Lung (tissue), 12 donors: ENCODE measurements around the gene NMUR1. TPM values are rescaled to one million over a fixed set of nuclear protein-coding genes. Genes with fewer than 3 reads are reported as not detected.

Source experiments
- ATAC-seq: fragments of 200-7000 bp; cut with Tn5 transposase; one replicate; pipeline ENCODE4 v1.9.1; 2020; ENCODE audit warnings: moderate number of reproducible peaks; ENCODE audit not compliant: insufficient read depth, low FRiP score
- DNase-seq, 3 donors: peaks; one replicate each; pipeline ENCODE4 v3.0.0-alpha.2; 2013 to 2017
- H3K27ac ChIP-seq, 2 donors: one replicate each; pipeline ENCODE4 v1.5.1; 2013; ENCODE audit warnings: mild to moderate bottlenecking in 2 of 2, moderate library complexity in 2 of 2, control low read depth in 1 of 2, inconsistent platforms in 1 of 2, low read depth in 1 of 2, low read length in 1 of 2
- H3K27me3 ChIP-seq, 3 donors: one replicate each; pipeline ENCODE4 v1.5.1; 2013; ENCODE audit warnings: low read length in 2 of 3; ENCODE audit not compliant: control insufficient read depth in 3 of 3, insufficient read depth in 3 of 3
- H3K36me3 ChIP-seq, 4 donors: one replicate each; pipeline ENCODE4 v1.5.1; 2013; ENCODE audit warnings: low read length in 4 of 4, mild to moderate bottlenecking in 1 of 4, moderate library complexity in 1 of 4; ENCODE audit not compliant: control insufficient read depth in 4 of 4, insufficient read depth in 4 of 4
- H3K4me1 ChIP-seq, 5 donors: one replicate each; pipeline ENCODE4 v1.5.1; 2013; ENCODE audit warnings: low read length in 5 of 5, mild to moderate bottlenecking in 2 of 5, moderate library complexity in 1 of 5; ENCODE audit not compliant: control insufficient read depth in 5 of 5, insufficient read depth in 5 of 5
- H3K4me3 ChIP-seq: one replicate; pipeline ENCODE4 v1.5.1; 2013; ENCODE audit warnings: mild to moderate bottlenecking, control low read depth, moderate library complexity
- H3K9ac ChIP-seq, 2 donors: one replicate each; pipeline ENCODE4 v1.5.1; 2013; ENCODE audit warnings: low read length in 2 of 2, control low read depth in 1 of 2; ENCODE audit not compliant: insufficient read depth in 1 of 2
- H3K9me3 ChIP-seq, 4 donors: one replicate each; pipeline ENCODE4 v1.5.1; 2013; ENCODE audit warnings: low read length in 3 of 4, mild to moderate bottlenecking in 1 of 4, moderate library complexity in 1 of 4; ENCODE audit not compliant: control insufficient read depth in 4 of 4, insufficient read depth in 3 of 4
- CTCF ChIP-seq: IDR thresholded peaks from 2 replicates; pipeline ENCODE4 v1.5.1; 2012; ENCODE audit warnings: mild to moderate bottlenecking; ENCODE audit errors: control extremely low read depth, extremely low read depth
- WGBS, 2 donors: extraction: QIAGEN DNeasy Blood & Tissue Kit; methylation state at CpG; one replicate each; pipeline ENCODE4 v1.1.7; 2013; 5-methylcytosine and 5-hydroxymethylcytosine counted together
- polyA plus RNA-seq, 2 donors: library from polyadenylated mRNA; stranded (reverse); fragments of 200-250 nt; gene quantifications; one replicate each; pipeline ENCODE4 v1.2.1, GENCODE V29; 2013
- total RNA-seq, 2 donors: library from RNA; depleted of rRNA in 1 of 2; stranded (reverse); fragments of >200 nt in 1 of 2; gene quantifications; one replicate each; pipeline ENCODE4 v1.2.1, GENCODE V29; 2014 to 2021
- donor health status: control.
- donor health status: control.
- donor health status: Bipolar disorder and iron deficiency.
- donor health status: healthy.
- donor health status: DM: yes; HTN: yes; CAD: no.

Gene NMUR1
- total and polyA plus RNA-seq, 4 donors: 0.65 to 1.2 (median 0.80) TPM

GRCh38 chr2:231554748-231555545, 24.7 kb upstream of the NMUR1 start:
- Histone ChIP-seq H3K9me3 (peaks cover 0 to 4% (median 2%) of the 10 kb centered on the region in 4 donors), H3K27me3 (no peaks in the 10 kb centered on the region), H3K4me3 (no peak overlapping the region), H3K4me1 (peaks cover 0 to 9% (median 5%) of the 10 kb centered on the region in 5 donors), H3K27ac (peak overlapping the region in 1 of 2 donors; percentile 37), H3K9ac (peak overlapping the region in 1 of 2 donors; percentile 34), H3K36me3 (no peaks in the 10 kb centered on the region)
- DNase-seq (peak; percentile 66 to 88 (median 68)), ATAC-seq (no peak)
- no peak for TF ChIP-seq CTCF
- 24 to 39% methylated on average over 14 of the region's 14 CpGs for WGBS, 2 donors

DNA sequence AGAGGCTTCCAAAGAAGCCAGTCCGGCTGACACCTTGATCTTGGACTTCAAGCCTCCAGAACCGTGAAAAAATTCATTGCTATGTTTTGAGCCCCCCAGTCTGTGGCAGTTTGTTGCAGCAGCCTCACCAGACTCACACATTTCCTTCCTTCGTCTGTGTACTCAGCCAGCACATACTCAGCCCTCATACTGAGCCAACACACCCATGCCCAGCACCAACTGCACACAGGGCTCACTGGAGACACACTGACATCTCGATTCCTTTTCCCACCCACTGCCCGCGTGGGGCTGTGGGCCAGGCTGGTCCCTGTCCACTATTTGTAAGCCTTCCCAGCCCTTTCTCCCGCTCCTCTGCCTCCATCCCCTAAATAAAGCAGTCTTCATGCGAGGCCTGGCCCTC, 24.1 kb upstream of the NMUR1 start:
- no peak for TF ChIP-seq CTCF
- no peaks in the 10 kb centered on the region for H3K27me3 ChIP-seq
- DNase-seq (peak in 1 of 3 donors; percentile 25), ATAC-seq (no peak)
- WGBS, 2 donors: 20 to 38% methylated on average over 8 of the region's 8 CpGs
- peaks cover 0 to 4% (median 2%) of the 10 kb centered on the region in 4 donors for H3K9me3 ChIP-seq
- no peak overlapping the region for H3K4me3 ChIP-seq
- no peaks in the 10 kb centered on the region for H3K36me3 ChIP-seq
- H3K27ac ChIP-seq: peak overlapping the region in 1 of 2 donors; percentile 37
- peaks cover 0 to 9% (median 5%) of the 10 kb centered on the region in 5 donors for H3K4me1 ChIP-seq
- peak overlapping the region in 1 of 2 donors; percentile 34 for H3K9ac ChIP-seq

DNA sequence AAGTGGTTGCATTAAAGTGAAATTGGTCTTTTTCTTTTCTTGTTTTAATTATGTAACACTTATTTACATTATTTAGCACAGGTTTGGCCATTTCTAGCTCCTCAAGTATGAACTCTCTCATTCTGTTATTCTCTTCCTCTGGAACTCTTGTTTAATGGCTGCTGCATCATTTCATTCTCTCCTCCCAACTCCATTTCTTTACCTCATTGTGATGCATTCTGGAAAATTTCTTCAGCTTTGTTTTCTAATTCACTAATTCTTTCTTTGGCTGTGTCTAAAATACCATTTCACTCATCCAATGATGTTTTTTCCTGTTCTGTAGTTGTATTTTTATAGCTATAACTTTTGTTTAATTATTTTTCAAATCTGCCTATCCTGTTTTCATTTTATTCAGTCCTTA, 22.5 kb upstream of the NMUR1 start:
- no peak for TF ChIP-seq CTCF
- peaks cover 0 to 9% (median 5%) of the 10 kb centered on the region in 5 donors for H3K4me1 ChIP-seq
- no peak for ATAC-seq
- H3K27ac ChIP-seq: no peak overlapping the region
- H3K27me3 ChIP-seq: no peaks in the 10 kb centered on the region
- no peak overlapping the region for H3K9ac ChIP-seq
- no peaks in the 10 kb centered on the region for H3K36me3 ChIP-seq
- no peak for DNase-seq
- no peak overlapping the region for H3K4me3 ChIP-seq
- H3K9me3 ChIP-seq: peaks cover 0 to 4% (median 2%) of the 10 kb centered on the region in 4 donors
